ENCODE results near the gene LPP. TPM values are rescaled to one million over a fixed set of nuclear protein-coding genes. Genes with fewer than 3 reads are reported as not detected.

The LPP gene
- total RNA-seq, 2 donors from 2014 or later, result 52.7 to 56.7 TPM

DNA sequence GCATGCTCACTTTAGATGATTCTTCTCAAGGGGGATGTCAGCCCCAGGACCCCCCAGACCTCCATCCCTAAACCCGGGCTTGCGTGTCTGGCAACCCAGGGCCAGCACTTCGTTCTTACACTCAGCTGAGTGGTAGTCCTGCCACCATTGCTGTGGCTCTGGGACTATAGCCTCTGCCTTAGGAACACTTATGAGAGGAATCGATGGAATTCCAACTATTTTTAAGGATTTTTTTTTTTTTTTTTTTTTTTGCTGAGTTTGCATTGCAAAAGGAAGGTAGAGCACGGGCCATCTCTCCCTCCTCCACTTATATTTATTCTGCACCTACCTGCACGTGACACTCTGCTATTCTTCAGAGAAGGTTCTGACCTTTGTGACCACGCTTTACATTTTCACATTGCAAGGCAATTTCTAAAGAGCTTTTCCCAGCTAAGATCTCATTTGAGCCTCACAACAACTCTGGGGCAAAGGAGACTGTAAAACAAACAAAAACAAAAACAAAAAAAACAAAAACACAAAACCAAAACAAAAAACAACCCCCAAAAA lies 113.9 kb downstream of the LPP start:
- peaks cover 24 to 37% of the 10 kb centered on the region in 2 donors for H3K4me1 Mint-ChIP-seq (ENCODE audit: low read depth in 2 of 2)

GRCh38 chr3:188268336-188268735 lies 114.4 kb downstream of the LPP start:
- ATAC-seq (peak in 1 of 2 donors; percentile 38), DNase-seq (ENCODE audit: low spot score) (no peak)
- Mint-ChIP-seq H3K27ac (no peak overlapping the region), H3K36me3 (no peaks in the 10 kb centered on the region), H3K4me1 (ENCODE audit: low read depth in 2 of 2) (peaks cover 27 to 42% of the 10 kb centered on the region in 2 donors), H3K9me3 (no peaks in the 10 kb centered on the region), H3K4me3 (no peak overlapping the region), H3K27me3 (no peaks in the 10 kb centered on the region)

More for the DNA sequence above, 113.9 kb downstream of the LPP start:
- Mint-ChIP-seq H3K36me3 (no peaks in the 10 kb centered on the region), H3K27ac (no peak overlapping the region), H3K4me3 (no peak overlapping the region), H3K27me3 (no peaks in the 10 kb centered on the region), H3K9me3 (no peaks in the 10 kb centered on the region)
- DNase-seq (ENCODE audit: low spot score) (no peak), ATAC-seq (no peak)

DNA sequence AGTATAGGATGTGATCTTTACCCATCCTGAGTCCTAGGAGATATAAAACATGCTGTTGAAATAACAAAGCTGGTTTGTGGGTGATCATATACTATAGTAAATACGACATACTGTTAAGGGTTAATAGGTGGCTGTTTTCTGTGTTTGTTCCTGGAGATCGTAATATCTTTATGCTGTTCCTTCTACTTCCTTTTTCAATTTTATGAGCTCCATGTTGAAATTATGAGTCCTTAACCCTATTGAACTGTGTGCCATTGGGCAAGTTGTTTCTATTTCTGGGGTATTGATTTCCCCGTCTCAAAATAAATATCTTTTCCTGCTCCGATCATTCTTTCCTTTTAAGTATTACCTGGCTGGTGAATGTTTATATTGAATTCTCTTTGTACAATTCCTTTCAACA lies 115.1 kb downstream of the LPP start:
- Mint-ChIP-seq H3K4me1 (ENCODE audit: low read depth in 2 of 2) (peaks cover 30 to 42% of the 10 kb centered on the region in 2 donors), H3K27me3 (no peaks in the 10 kb centered on the region), H3K27ac (peak overlapping the region in 1 of 2 donors; percentile 47), H3K4me3 (no peak overlapping the region), H3K36me3 (no peaks in the 10 kb centered on the region), H3K9me3 (no peaks in the 10 kb centered on the region)
- no peak for DNase-seq (ENCODE audit: low spot score)
- ATAC-seq, result no peak

GRCh38 chr3:188270423-188270972 lies 116.5 kb downstream of the LPP start:
- DNase-seq (ENCODE audit: low spot score), result no peak
- H3K9me3 Mint-ChIP-seq, result no peaks in the 10 kb centered on the region
- H3K27ac Mint-ChIP-seq, result peak overlapping the region in 1 of 2 donors; percentile 47
- peaks cover 32 to 42% of the 10 kb centered on the region in 2 donors for H3K4me1 Mint-ChIP-seq (ENCODE audit: low read depth in 2 of 2)
- no peaks in the 10 kb centered on the region for H3K27me3 Mint-ChIP-seq
- ATAC-seq, result no peak
- H3K36me3 Mint-ChIP-seq, result no peaks in the 10 kb centered on the region
- H3K4me3 Mint-ChIP-seq, result no peak overlapping the region

GRCh38 chr3:188271226-188271914 lies 117.4 kb downstream of the LPP start:
- no peak for ATAC-seq
- Mint-ChIP-seq H3K27me3 (no peaks in the 10 kb centered on the region), H3K4me1 (ENCODE audit: low read depth in 2 of 2) (peaks cover 36 to 46% of the 10 kb centered on the region in 2 donors), H3K9me3 (no peaks in the 10 kb centered on the region), H3K36me3 (no peaks in the 10 kb centered on the region), H3K4me3 (no peak overlapping the region), H3K27ac (peak overlapping the region in 1 of 2 donors; percentile 18)
- DNase-seq (ENCODE audit: low spot score), result no peak

GRCh38 chr3:188272481-188273372 lies 118.8 kb downstream of the LPP start:
- peaks cover 41 to 48% of the 10 kb centered on the region in 2 donors for H3K4me1 Mint-ChIP-seq (ENCODE audit: low read depth in 2 of 2)
- H3K4me3 Mint-ChIP-seq, result peak overlapping the region; percentile 1
- H3K27me3 Mint-ChIP-seq, result no peaks in the 10 kb centered on the region
- ATAC-seq, result peak in 1 of 2 donors; percentile 66
- H3K9me3 Mint-ChIP-seq, result no peaks in the 10 kb centered on the region
- DNase-seq (ENCODE audit: low spot score), result no peak
- no peaks in the 10 kb centered on the region for H3K36me3 Mint-ChIP-seq
- peak overlapping the region in 1 of 2 donors; percentile 42 for H3K27ac Mint-ChIP-seq

DNA sequence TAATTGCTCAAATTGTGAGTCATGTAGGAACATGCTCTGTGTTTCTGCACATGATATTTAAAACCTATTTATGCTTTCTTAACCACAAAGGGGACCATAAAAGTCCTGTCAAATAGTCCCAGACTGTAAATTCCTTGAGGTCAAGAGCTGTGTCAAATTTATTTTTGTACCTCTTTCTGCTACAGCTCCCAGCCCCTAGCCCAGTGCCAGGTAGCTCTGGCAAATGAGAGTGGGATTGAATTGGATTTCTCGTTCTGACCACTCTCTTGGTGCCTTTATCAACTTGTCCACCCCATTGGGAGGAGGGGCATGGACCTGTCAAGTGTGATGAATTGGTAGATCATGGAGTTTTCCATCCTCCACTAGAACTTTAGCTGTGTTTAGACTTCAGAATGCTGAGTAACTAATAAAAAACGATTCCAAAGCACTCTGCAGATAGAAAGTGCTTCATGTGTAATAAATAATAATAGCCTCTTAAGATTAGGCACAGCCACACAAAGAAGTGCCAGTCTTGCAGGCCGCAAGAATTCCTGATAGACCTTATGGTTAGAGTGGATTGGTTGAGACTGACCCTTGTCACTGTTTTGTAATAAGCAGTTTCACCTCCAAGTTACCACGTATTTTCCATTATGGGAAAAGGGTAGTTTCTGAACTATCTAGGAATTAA lies 120.4 kb downstream of the LPP start:
- H3K4me1 Mint-ChIP-seq (ENCODE audit: low read depth in 2 of 2), result peaks cover 35 to 47% of the 10 kb centered on the region in 2 donors
- H3K27ac Mint-ChIP-seq, result peak overlapping the region in 1 of 2 donors; percentile 40
- H3K27me3 Mint-ChIP-seq, result no peaks in the 10 kb centered on the region
- H3K36me3 Mint-ChIP-seq, result no peaks in the 10 kb centered on the region
- no peaks in the 10 kb centered on the region for H3K9me3 Mint-ChIP-seq
- ATAC-seq, result no peak
- no peak for DNase-seq (ENCODE audit: low spot score)
- no peak overlapping the region for H3K4me3 Mint-ChIP-seq

DNA sequence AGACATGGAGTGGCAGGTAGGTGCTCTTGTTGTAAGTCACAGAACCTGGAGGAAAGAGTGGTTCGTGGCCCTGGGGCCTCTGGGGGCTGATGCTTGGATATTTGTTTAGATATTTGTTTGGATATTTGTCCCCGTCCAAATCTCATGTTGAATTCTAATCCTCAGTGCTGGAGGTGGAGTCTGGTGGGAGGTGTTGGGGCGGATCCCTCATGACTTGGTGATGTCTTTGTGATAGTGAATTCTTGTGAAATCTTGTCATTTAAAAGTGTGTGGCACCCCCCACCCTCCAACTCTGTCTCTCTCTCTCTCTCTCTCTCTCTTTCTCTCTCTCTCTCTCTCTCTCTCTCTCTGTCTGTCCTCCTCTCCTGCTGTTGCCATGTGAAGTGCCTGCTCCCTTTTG lies 122.4 kb downstream of the LPP start:
- Mint-ChIP-seq H3K27ac (no peak overlapping the region), H3K9me3 (no peaks in the 10 kb centered on the region), H3K4me3 (no peak overlapping the region), H3K4me1 (ENCODE audit: low read depth in 2 of 2) (peaks cover 38 to 41% of the 10 kb centered on the region in 2 donors), H3K36me3 (no peaks in the 10 kb centered on the region), H3K27me3 (no peaks in the 10 kb centered on the region)
- DNase-seq (ENCODE audit: low spot score) (no peak), ATAC-seq (no peak)

GRCh38 chr3:188278717-188279324 lies 124.9 kb downstream of the LPP start:
- no peaks in the 10 kb centered on the region for H3K9me3 Mint-ChIP-seq
- ATAC-seq (no peak), DNase-seq (ENCODE audit: low spot score) (no peak)
- H3K27ac Mint-ChIP-seq, result peak overlapping the region in 1 of 2 donors; percentile 72
- no peak overlapping the region for H3K4me3 Mint-ChIP-seq
- H3K4me1 Mint-ChIP-seq (ENCODE audit: low read depth in 2 of 2), result peaks cover 38 to 40% of the 10 kb centered on the region in 2 donors
- H3K27me3 Mint-ChIP-seq, result no peaks in the 10 kb centered on the region
- no peaks in the 10 kb centered on the region for H3K36me3 Mint-ChIP-seq

GRCh38 chr3:188279502-188280335 lies 125.8 kb downstream of the LPP start:
- Mint-ChIP-seq H3K4me1 (ENCODE audit: low read depth in 2 of 2) (peaks cover 45 to 46% of the 10 kb centered on the region in 2 donors), H3K4me3 (no peak overlapping the region), H3K27ac (peak overlapping the region in 1 of 2 donors; percentile 72), H3K9me3 (no peaks in the 10 kb centered on the region), H3K27me3 (no peaks in the 10 kb centered on the region), H3K36me3 (no peaks in the 10 kb centered on the region)
- no peak for DNase-seq (ENCODE audit: low spot score)
- no peak for ATAC-seq

DNA sequence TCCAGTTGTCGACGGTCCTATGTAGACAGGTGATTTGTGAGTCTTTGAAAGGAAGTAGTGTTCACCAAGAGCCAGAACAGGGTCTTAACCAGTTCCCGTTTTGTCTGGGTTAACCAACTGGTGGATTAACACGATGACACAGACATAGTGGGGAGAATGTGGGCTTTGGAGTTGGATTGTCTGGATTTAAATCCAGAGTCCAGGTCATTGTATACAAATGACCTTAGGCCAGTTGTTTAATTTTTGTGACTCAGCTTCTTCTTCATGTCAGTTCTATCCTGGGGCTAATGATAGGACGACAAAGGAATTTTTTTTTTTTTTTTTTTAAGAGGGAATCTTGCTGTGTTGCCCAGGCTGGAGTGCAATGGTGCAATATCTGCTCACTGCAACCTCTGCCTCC lies 126.7 kb downstream of the LPP start:
- H3K9me3 Mint-ChIP-seq, result no peaks in the 10 kb centered on the region
- no peaks in the 10 kb centered on the region for H3K36me3 Mint-ChIP-seq
- H3K27me3 Mint-ChIP-seq, result no peaks in the 10 kb centered on the region
- ATAC-seq, result no peak
- no peak for DNase-seq (ENCODE audit: low spot score)
- no peak overlapping the region for H3K4me3 Mint-ChIP-seq
- no peak overlapping the region for H3K27ac Mint-ChIP-seq
- peaks cover 54 to 55% of the 10 kb centered on the region in 2 donors for H3K4me1 Mint-ChIP-seq (ENCODE audit: low read depth in 2 of 2)

GRCh38 chr3:188282871-188283270 lies 128.9 kb downstream of the LPP start:
- H3K9me3 Mint-ChIP-seq, result no peaks in the 10 kb centered on the region
- no peak overlapping the region for H3K4me3 Mint-ChIP-seq
- H3K27ac Mint-ChIP-seq, result peak overlapping the region; percentile 25 to 76
- DNase-seq (ENCODE audit: low spot score), result no peak
- H3K4me1 Mint-ChIP-seq (ENCODE audit: low read depth in 2 of 2), result peaks cover 60% of the 10 kb centered on the region in 2 donors
- ATAC-seq, result no peak
- H3K36me3 Mint-ChIP-seq, result no peaks in the 10 kb centered on the region
- H3K27me3 Mint-ChIP-seq, result no peaks in the 10 kb centered on the region
